ENCODE data around the gene IQGAP2. TPM values are rescaled to one million over a fixed set of nuclear protein-coding genes. Genes with fewer than 3 reads are reported as not detected.
A peak's percentile ranks its signal among the peaks of the same experiment; 100 is the strongest.

IQGAP2 gene
- polyA plus RNA-seq, 10 donors: 9.9 to 28.4 (median 14.7) TPM

GRCh38 chr5:76477061-76477460, 74.0 kb downstream of the IQGAP2 start:
- DNase-seq: no peak

- no peak for DNase-seq
These were observed 74.5 kb downstream of the IQGAP2 start for GRCh38 chr5:76477571-76477970.

- no peak for DNase-seq
These were observed 76.2 kb downstream of the IQGAP2 start for GRCh38 chr5:76479281-76479680.

GRCh38 chr5:76479973-76480667, 77.0 kb downstream of the IQGAP2 start:
- DNase-seq: no peak

- no peak for DNase-seq
These were observed 79.9 kb downstream of the IQGAP2 start for GRCh38 chr5:76482984-76483383.

- no peak for DNase-seq
These were observed 80.3 kb downstream of the IQGAP2 start for GRCh38 chr5:76483433-76483832.

GRCh38 chr5:76483881-76484280, 80.8 kb downstream of the IQGAP2 start:
- no peak for DNase-seq

GRCh38 chr5:76485511-76485910, 82.4 kb downstream of the IQGAP2 start:
- no peak for DNase-seq

- DNase-seq: no peak
These were observed 84.3 kb downstream of the IQGAP2 start for GRCh38 chr5:76487386-76487785.

GRCh38 chr5:76487821-76488220, 84.7 kb downstream of the IQGAP2 start:
- DNase-seq: no peak

- DNase-seq: no peak
These were observed 85.9 kb downstream of the IQGAP2 start for GRCh38 chr5:76488969-76489368.

- DNase-seq: no peak
These were observed 87.0 kb downstream of the IQGAP2 start for GRCh38 chr5:76489877-76490688.

- DNase-seq: no peak
These were observed 87.9 kb downstream of the IQGAP2 start for GRCh38 chr5:76490960-76491359.

- DNase-seq: no peak
These were observed 89.7 kb downstream of the IQGAP2 start for GRCh38 chr5:76492819-76493189.

GRCh38 chr5:76493190-76493837, 90.2 kb downstream of the IQGAP2 start:
- DNase-seq: no peak

- no peak for DNase-seq
These were observed 91.1 kb downstream of the IQGAP2 start for GRCh38 chr5:76494201-76494600.

GRCh38 chr5:76495870-76496269, 92.8 kb downstream of the IQGAP2 start:
- no peak for DNase-seq

- DNase-seq: no peak
These were observed 94.0 kb downstream of the IQGAP2 start for GRCh38 chr5:76497065-76497460.

- DNase-seq: no peak
These were observed 95.1 kb downstream of the IQGAP2 start for GRCh38 chr5:76497986-76498717.

- no peak for DNase-seq
These were observed 96.5 kb downstream of the IQGAP2 start for GRCh38 chr5:76499507-76500161.

- peak in 2 of 3 donors; percentile 49 to 62 for DNase-seq
These were observed 97.7 kb downstream of the IQGAP2 start for GRCh38 chr5:76500633-76501393.

Data from muscle of back (tissue), 11 donors.